H1 (cell line): ENCODE results near the gene SPOCK1. TPM values are rescaled to one million over a fixed set of nuclear protein-coding genes. Genes with fewer than 3 reads are reported as not detected.

Experiments used
- GTF2F1 ChIP-seq: IDR thresholded peaks from 2 replicates; pipeline ENCODE4 v1.6.1; 2012; ENCODE audit warnings: low read depth, low read length, improper control_type of control experiment, borderline replicate concordance
- KDM1A ChIP-seq: fragments of 200-600, 300-600 bp; sonication (generic); IDR thresholded peaks from 2 replicates; pipeline ENCODE4 v1.7.1; 2016; ENCODE audit warnings: mild to moderate bottlenecking, low read length, borderline replicate concordance
- KDM4A ChIP-seq: IDR thresholded peaks from one replicate; pipeline ENCODE4 v1.7.1; 2012; ENCODE audit warnings: low read depth, mild to moderate bottlenecking, moderate library complexity, low read length, inconsistent platforms; ENCODE audit not compliant: severe bottlenecking
- polyA plus RNA-seq, 7 experiments: library from polyadenylated mRNA; depleted of rRNA in 3 of 7; stranded (reverse) in 5 of 7; unstranded in 2 of 7; fragments of >200 nt in 5 of 7; fragments of 200-250 nt in 2 of 7; gene quantifications; 1 replicate in 5 of 7; 2 replicates in 1 of 7; 4 replicates in 1 of 7; pipeline versions ENCODE4 v1.2.1 to v1.2.3, GENCODE V29; 2011 to 2013; ENCODE audit warnings: missing spikeins in 2 of 7, mixed read lengths in 2 of 7
- total RNA-seq: library from RNA; stranded (reverse); fragmentation: NEBNext Ultra II Directional; extraction: Animal tissue kit (Norgen Biotek cat#: 25700); gene quantifications from 2 replicates; pipeline ENCODE4 v1.2.1, GENCODE V29; 2021

SPOCK1 gene
- total and polyA plus RNA-seq, 2 of the 8 experiments (the other 6 are each of a cell fraction or from before 2014, with no cell fraction given), result 6.9 to 18.1 TPM

- TF ChIP-seq KDM4A, result no peak
- no peak for TF ChIP-seq GTF2F1
- TF ChIP-seq KDM1A, result no peak
Observed at GRCh38 chr5:137264041-137264440, 235.1 kb downstream of the SPOCK1 start (continued).
